NCI-H82 treated with DMSO at 0.1 percent for 48 hours (cell line): ENCODE data around the gene ACOX3.
"Not testable (repeated sequence)": the region's sequence is repeated elsewhere in the genome, so short reads cannot be mapped to it uniquely, and the experiment has no call there.

ENCODE experiments used
- DNase-seq: peaks from one replicate; lab custom pipeline; 2025; ENCODE audit not compliant: unreplicated experiment; lab: John Stamatoyannopoulos, UW

The ACOX3 gene

DNA sequence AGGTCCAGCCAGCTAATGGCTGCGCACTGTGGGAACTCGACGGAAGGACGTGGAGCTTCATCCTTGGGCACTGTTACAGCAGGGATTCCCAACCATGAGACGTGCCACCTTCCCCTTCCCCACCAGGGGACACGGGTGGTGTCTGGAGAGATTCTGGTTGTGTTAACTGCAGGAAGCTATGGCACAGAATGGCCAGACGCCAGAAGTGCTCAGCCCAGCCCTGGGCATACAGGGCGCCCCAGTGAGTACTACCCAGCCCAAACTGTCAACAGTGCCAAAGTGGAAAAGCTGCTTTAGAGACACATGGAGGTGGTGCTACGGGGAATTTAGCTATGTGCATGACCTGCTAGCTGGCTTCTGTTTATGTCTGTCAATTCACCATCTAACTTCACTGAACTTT lies 32.8 kb downstream of the ACOX3 start:
- DNase-seq: no peak

DNA sequence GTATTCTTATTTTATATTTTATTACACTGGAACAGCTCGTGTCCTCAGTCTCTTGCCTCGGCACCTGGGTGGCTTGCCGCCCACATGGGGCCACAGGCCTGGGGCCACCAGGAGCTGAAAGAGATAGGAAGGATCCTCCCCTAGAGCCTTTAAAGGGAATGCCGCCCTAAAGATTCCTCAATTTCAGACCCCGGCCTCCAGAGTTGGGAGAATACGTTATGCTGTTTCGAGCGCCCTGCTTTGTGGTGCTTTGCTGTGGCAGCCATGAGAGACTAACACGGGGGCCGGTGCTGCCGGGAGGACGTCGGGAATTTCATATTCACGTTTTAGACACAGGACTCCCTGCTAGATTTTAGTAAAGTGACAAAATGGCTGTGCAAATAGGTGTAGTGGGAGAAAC lies 33.2 kb downstream of the ACOX3 start:
- no peak for DNase-seq

DNA sequence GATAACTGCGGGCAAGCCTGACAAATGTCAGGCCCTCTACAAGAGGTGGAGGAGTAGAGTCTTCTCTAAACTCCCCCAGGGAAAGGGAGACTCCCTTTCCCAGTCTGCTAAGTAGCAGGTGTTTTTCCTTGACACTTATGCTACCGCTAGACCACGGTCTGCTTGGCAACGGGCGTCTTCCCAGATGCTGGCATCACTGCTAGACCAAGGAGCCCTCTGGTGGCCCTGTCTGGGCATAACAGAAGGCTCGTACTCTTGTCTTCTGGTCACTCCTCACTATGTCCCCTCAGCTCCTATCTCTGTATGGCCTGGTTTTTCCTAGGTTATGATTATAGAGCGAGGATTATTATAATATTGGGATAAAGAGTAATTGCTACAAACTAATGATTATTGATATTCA lies 33.6 kb downstream of the ACOX3 start:
- not testable (repeated sequence) for DNase-seq

DNA sequence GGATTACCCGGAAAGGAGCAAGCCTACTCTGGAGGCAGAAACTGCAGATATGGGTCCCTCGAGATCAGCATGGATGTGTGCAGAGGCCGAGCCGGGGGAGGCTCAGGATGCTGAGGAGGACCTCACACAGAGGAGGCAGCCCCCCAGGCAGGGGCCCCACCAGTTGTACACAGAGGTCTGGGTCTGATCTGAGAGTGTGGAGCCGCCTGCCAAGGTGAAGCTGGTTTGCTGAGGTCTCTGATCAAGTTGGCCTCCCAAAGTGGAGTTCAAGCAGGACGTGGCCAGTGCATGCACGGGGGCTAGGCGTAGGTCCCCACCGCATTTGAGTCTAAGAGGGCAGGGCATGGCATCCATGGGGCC lies 35.0 kb downstream of the ACOX3 start:
- no peak for DNase-seq

DNA sequence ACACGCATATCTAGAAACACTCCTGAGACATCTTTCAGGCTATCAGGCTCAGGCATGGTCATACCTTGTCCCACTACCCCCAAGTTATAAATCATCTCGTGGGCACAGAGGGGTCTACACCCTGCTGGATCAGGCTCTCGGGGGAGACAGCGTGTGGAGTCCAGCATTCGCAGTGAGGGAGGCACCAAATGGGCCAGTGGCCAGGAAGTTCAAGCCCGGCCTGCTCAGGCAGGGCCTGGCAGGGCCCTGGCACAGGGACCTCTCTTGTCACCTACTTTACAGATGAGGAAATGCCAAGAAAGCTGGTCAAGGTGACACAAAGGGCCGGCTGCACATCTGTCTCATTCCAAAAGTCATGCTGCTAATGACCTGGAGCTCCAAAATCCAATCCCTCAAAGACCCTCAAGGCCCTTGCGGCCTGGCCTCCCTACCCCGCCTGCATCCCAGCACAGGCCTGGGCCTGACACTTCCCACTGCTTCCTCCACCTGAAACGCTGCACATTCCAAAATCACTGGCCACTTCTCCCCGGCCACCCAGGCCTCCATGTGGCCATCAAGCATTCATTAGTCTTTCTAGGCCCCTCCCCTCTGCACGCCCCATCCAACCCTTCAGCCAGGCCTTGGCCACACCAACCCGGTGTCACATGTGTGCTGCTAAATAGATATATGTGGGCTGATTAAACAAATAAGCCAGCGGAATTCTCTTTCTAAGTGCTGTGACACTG lies 35.6 kb downstream of the ACOX3 start:
- no peak for DNase-seq

DNA sequence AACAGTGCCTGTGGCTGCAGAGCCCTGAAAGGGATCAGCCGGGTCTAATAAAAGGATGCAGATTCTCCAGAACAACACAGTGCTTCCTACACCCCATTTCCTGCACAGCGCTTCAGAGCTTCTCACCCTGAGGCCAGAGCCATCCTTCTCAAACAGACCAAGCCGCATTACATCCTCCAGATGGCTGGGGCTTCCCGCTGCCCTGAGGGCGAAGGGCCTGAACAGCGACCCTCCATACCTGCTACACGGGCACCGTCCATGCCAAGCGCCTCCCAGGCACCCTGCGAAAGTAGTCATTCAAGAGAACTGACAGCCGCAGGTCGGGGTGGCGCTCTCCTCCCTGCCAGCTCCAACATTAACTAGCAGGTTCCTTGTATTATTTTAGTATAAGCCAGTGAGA lies 36.5 kb downstream of the ACOX3 start:
- DNase-seq: no peak

DNA sequence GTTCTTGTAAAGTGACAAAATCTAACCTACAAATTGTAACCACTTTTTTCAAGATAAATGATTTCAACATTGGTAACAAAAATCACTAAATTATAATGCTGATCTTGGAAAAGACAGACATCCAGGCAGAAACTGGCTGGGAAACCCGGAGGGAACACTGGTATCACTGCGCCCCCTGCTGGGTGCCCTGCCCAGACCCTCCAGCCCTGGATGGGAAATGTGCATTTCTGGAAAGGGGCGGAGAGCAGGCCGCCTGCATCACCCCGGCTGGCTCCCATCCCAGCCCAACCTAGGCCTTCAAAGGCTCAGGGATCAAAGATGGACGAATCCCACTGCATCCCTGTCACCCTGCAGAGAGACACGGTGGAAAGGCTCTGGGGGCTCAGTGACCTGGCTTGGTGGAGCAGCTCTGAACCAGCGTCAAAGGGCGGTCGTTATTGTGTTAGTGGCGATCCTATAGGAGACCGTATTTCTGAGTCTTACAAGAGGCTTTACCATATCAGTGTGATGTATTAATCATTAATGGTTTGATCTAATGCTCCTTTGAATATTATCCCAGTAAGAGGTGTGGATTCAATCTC lies 37.3 kb downstream of the ACOX3 start:
- peak; percentile 4 for DNase-seq

DNA sequence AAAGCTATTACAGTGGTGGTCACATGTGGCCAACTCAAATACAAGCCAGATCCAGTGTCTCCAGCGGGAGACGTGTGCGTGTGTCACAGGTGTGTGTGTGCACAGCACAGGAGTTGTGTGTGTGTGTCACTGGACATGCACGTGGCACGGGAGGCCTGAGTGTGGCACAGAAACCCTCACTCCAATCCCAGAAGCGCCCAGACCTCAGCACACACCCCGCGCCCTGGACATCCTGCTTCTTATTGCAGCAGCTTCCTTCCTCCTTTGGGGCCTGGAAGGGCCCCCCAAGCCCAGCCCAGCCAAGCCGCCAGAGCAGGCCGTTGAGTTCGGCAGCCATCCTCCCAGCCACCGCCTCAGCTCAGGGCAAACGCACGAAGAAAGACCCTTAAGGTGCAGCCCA lies 37.9 kb downstream of the ACOX3 start:
- no peak for DNase-seq

DNA sequence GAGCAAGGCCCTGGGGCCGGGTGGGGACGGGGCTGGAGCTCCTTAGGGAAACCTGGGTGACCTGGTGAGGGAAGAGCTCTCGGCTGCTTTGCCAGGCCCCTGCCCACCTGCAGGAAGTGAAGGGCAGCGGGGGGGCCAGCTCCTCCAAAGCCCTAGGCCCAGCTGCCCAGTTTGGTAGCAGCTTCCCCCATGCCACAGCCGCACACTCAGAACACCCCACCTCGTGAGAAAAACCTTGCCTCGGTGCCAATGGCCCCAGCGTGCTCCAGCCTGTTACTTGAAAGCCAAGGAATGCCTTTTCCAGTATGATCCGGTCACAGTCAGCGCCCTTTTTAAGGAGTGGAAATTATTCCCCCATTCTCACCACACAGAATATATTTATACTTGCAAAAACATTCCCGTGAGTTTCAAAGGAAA lies 38.3 kb downstream of the ACOX3 start:
- DNase-seq: no peak

DNA sequence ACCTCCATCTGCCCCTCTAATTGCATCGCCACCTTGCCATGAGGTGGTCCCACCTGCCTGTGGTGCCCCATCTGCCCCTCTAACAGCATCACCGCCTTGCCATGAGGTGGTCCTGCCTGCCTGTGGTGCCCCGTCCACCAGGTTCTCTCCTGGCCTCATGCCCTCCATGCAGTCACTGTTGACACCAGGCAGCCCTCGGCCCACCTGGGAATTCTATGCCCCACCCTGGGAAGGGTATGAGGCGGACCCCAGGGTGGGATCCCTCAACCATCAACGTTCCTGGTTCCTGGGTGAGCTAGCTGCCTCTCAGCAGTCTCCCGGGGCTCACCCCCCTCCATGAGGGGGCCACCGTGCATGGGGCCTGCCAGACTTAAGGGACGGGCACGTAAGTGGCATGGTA lies 38.9 kb downstream of the ACOX3 start:
- DNase-seq: no peak

DNA sequence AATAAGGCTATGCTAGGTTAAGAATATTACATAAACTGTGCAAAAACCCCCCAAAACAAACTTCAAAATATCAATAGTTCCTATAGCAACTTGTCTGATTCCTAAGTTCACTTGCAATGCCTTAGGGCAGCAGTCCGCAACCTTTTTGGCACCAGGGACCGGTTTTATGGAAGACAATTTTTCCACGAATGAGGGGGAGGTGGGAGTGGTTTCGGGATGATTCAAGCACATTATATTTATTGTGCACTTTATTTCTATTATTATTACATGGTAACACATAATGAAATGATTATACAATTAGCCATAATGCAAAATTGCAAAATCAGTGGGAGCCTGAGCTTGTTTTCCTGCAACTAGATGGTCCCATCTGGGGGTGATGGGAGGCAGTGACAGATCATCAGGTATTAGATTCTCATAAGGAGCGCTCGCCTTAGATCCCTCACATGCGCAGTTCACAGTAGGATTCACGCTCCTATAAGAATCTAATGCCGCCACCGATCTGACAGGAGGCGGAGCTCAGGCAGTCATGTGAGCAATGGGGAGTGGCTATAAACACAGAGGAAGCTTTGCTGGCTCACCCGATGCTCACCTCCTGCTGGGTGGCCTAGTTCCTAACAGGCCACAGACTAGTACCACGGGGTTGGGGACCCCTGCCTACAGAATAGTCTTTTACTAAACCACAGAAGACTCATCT lies 39.7 kb downstream of the ACOX3 start:
- no peak for DNase-seq

DNA sequence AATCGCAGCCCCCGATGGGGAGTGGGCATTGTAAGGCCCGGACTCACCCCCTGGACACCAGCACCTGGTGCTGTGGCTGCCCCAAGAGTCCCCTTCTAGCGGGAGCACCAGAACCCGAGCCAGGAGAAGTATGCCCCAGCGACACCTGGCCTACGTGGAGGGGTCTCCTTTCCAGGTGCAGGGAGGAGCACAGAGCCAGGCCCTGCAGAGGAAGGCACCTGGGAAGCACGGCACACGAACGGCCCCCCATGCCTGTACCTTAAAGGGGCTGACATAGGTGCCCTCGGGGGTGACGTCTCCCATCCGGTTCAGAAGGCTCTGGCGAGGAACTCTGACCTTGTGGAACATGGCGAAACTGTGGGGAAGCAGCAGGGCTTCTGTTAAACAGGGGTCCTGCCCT lies 41.2 kb downstream of the ACOX3 start:
- DNase-seq: no peak

DNA sequence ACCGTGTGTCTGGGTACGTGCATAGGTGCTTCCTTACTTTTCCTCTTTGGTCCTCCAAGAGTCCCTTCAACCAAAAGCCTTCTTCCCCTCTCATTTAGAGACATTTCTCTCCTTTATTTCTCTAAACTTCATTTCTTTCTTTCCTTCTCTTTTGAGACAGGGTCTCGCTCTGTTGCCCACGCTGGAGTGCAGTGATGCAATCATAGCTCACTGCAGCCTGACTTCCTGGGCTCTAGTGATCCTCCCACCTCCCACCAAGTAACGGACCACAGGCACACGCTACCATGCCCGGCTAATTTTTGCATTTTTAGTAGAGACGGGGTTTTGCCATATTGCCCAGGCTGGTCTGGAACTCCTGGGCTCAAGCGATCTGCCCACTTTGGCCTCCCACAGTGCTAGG lies 42.2 kb downstream of the ACOX3 start:
- no peak for DNase-seq

DNA sequence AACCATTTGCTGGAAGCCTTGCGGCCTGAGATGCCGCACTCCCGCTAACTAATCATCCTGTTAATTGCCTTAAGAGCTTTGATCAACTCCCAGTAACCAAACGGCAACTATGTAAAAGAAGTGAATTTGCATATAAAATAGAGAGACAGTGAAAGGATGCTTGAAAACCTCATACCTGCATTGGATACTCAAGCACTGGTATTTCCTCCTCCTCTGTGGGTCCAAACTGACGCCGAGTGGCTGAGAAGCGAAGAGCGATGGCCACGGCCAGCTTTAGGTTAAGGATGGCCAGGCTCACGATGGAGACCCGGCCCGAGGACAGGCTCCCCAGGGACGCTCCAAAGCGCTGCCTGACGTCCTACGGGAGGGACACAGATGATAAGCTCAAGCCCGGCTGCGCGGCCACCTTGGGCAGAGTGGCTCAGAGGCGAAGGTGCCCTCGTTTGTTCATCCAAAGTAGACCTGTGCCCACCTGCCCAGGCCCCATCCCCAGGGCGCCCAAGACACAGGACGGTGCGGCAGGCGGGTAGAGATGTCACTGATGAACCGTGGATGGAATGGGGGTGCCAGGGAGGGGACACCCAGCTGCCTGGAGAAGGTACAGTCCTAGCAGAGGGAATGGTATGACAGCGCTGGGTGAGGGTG lies 43.6 kb downstream of the ACOX3 start:
- no peak for DNase-seq

DNA sequence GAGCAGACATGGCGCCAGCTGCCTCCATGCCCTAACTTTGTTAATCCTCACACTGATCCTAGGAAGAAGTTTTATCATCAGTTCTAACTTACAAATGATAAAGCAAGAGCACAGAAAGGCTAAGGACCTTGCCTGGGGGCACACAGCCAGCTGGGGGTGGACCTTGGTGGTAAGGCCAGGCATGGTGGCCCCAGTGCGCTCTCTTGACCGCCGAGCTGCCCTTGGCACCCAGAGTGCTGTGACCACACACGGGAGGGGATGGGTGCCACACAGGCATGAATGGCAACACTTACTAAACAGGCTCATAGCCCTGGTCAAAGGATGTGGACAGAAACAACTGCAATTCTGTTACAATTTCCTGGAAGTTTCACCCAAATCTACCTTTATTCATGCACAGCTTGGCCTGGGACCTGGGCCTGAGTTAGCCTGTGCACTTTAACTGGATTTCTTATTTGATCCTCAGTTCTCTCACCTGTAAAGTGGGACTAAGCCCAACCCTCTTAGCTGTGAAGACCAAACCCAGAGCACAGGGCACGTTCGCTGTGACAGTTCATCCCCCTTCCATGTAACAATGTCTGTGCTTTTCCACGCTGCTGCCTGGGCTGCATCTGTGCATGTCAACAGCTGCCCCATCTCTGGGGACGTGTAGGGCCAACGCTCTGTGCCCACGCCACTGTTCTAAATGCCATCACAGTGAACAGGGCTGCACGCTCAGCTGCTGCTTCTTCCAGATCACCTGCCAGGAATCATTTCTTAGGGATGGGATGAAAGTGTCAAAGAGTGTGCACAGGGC lies 44.8 kb downstream of the ACOX3 start:
- DNase-seq: no peak

DNA sequence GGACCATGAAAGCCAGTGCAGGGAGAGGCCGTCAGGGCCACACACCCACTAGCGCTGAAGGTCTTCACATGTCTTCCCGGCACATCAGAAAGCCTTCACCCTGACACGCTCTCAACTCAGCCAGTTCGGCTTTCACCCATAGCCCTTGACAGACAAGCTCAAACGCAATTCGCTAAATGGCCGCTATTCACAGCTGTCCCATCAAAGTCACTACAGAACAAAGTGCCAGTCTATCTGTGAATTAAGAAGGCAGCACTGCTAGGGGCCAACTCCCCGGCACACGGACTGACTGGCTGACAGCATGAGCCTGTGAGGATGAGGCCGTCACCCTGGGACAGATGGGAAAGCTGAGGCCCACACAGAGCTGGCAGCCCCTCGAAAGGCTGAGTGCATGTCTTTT lies 45.7 kb downstream of the ACOX3 start:
- no peak for DNase-seq

DNA sequence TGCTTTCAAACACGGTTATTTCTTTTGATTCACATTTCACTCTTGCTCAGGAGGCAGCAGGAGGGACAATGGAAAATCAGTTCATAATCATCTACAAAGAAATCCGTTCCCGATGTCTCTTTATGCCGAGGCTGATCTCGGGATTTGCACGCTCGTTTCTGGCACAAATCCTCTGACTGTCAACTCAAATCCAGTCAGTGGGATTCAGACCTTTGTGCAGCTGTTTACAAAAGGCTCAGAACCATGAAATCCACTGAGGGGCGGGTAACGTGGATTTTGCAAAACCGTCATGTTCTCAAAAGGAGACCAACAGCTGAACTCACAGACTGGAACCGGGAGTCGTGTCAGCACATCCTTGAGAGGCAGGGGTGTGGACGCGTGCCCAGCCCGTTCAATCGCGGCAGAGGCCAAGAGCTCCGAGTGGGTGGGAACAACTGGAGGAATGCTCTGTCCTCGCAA lies 46.4 kb downstream of the ACOX3 start:
- peak; percentile 52 for DNase-seq

DNA sequence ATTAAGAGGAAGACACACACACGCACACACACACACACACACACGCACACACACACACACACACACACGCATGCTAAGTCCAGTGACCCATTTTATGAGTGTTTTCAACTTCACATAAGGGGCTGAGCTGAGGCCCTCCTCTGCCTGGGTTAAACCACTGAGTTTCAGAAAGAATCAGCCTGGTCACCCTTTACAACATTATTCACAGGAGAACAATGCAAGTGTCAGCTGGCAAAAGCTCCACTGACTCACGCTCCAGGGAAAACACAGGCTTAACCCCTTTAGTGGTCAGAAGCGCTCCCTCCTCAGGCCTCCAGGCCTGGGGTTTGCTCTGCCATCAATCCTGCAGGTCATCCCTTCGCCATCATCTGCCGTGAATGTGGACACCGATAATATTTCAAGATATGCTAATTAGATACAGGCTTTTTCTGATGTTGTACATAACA lies 46.9 kb downstream of the ACOX3 start:
- DNase-seq: no peak

DNA sequence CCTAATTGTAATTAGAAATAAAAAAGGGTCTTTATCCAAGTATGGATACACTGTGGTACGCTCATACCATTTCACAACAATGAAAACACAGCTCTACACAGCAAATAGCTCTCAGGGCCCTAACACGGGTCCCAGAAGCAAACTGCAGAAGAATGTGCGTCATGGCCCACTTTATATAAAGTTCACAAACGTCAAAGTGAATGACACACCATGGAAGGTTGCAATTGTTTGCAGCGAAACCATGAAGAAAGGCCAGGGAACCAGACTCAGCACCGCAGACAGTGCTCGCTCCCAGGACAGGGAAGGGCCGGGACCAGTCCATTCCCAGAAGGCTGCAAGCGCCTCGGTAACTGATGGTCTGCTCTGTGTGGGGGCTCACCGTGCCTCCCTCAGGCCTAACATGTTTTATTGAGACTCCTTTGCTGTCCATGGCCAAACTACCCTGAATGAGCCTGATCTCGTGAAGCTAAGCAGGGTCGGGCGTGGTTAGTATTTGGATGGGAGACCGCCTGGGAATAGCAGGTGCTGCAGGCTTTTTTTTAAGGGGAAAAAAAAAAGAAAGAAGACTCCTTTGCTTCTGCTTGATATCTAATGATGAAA lies 47.8 kb downstream of the ACOX3 start:
- DNase-seq: no peak

DNA sequence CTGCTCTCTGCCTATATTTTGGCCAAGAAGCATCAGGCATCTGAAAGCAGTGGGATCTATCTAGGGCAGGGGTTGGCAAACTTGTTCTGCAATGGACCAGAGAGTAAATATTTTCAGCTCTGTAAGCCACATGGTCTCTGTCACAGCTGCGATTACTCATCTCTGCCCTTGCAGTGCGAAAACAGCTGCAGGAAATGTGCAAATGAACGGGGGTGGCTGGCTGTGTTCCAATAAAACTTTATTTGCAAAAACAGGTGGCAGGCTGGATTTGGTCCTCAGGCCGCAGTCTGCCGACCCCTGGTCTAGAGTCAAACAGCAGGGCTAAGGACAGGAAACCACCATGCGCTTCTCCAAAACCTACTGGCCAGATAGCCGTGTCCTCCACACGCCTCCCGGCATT lies 48.6 kb downstream of the ACOX3 start:
- no peak for DNase-seq

DNA sequence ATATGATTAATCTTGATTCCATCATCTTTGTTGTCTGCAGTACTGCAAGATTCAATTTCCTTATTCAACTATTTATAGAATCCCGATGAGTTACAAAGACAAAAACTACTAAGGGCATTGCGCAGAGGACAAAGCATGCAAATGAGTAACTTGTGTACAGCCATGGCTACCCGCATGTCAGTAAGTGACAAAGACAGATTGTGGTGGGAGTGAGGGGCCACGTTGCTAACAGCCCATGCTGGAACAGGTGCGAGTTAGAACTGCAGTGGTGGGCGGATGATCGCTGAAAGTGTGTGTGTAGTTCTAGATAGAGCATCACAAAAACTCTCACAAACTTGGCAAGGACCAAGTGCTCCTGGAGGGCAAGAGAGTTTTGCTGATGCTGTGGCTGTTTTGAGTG lies 49.5 kb downstream of the ACOX3 start:
- DNase-seq: no peak
